Keratinocyte (primary cell): Measurements from ENCODE around the gene GANAB. TPM values are rescaled to one million over a fixed set of nuclear protein-coding genes. Genes with fewer than 3 reads are reported as not detected.

Experiments
- DNase-seq: peaks from one replicate; pipeline ENCODE4 v3.0.0-alpha.2; 2011; ENCODE audit warnings: low read depth, missing footprints, low spot score
- FAIRE-seq: peaks from 2 replicates; lab custom pipeline; 2011; peaks lifted over from hg19 to GRCh38; lab: Jason Lieb, UNC
- H2AFZ ChIP-seq: 2 replicates; pipeline ENCODE4 v1.6.0; 2012; ENCODE audit warnings: low read length, control low read depth, inconsistent platforms; ENCODE audit not compliant: control insufficient read depth
- H3K27ac ChIP-seq: 2 replicates; pipeline ENCODE4 v1.5.1; 2011; ENCODE audit warnings: low read length; ENCODE audit not compliant: control insufficient read depth, insufficient read depth
- H3K27me3 ChIP-seq: 3 replicates; pipeline ENCODE4 v1.6.0; 2011; ENCODE audit warnings: low read length; ENCODE audit not compliant: control insufficient read depth, insufficient read depth; ENCODE audit errors: extremely low read depth
- H3K36me3 ChIP-seq, 2 experiments: 2 replicates in 1 of 2; 3 replicates in 1 of 2; pipeline ENCODE4 v1.5.1; 2011; ENCODE audit warnings: low read length in 2 of 2, mild to moderate bottlenecking in 1 of 2; ENCODE audit not compliant: control insufficient read depth in 2 of 2, insufficient read depth in 2 of 2; ENCODE audit errors: extremely low read depth in 1 of 2
- H3K4me1 ChIP-seq: 3 replicates; pipeline ENCODE4 v1.5.1; 2011; ENCODE audit warnings: low read length; ENCODE audit not compliant: control insufficient read depth, insufficient read depth; ENCODE audit errors: extremely low read depth
- H3K4me2 ChIP-seq: 3 replicates; pipeline ENCODE4 v1.6.0; 2011; ENCODE audit warnings: low read depth, low read length; ENCODE audit not compliant: control insufficient read depth, insufficient read depth; ENCODE audit errors: extremely low read depth
- H3K4me3 ChIP-seq, 3 experiments: fragments of 200-600 bp in 1 of 3; sonication (generic) in 1 of 3; 2 replicates in 2 of 3; 3 replicates in 1 of 3; pipeline ENCODE4 v1.5.1; 2011 to 2016; ENCODE audit warnings: low read length in 3 of 3, mild to moderate bottlenecking in 3 of 3, control low read depth in 2 of 3, inconsistent platforms in 1 of 3, low read depth in 1 of 3, mixed read lengths in 1 of 3, mixed run types in 1 of 3, moderate library complexity in 1 of 3; ENCODE audit not compliant: control insufficient read depth in 2 of 3, insufficient read depth in 2 of 3; ENCODE audit errors: extremely low read depth in 1 of 3
- H3K79me2 ChIP-seq: 2 replicates; pipeline ENCODE4 v1.6.0; 2012; ENCODE audit warnings: low read length; ENCODE audit not compliant: control insufficient read depth, insufficient read depth
- H3K9ac ChIP-seq: 3 replicates; pipeline ENCODE4 v1.6.0; 2011; ENCODE audit warnings: low read length; ENCODE audit not compliant: control insufficient read depth, insufficient read depth; ENCODE audit errors: extremely low read depth
- H3K9me1 ChIP-seq: 3 replicates; pipeline ENCODE4 v1.6.0; 2011; ENCODE audit warnings: low read length; ENCODE audit not compliant: control insufficient read depth, insufficient read depth; ENCODE audit errors: extremely low read depth
- H3K9me3 ChIP-seq: 2 replicates; pipeline ENCODE4 v1.5.1; 2012; ENCODE audit warnings: low read depth, low read length; ENCODE audit not compliant: control insufficient read depth
- H4K20me1 ChIP-seq: 3 replicates; pipeline ENCODE4 v1.6.0; 2011; ENCODE audit warnings: low read length; ENCODE audit not compliant: control insufficient read depth, insufficient read depth; ENCODE audit errors: extremely low read depth
- CTCF ChIP-seq, 3 experiments: IDR thresholded peaks in 1 of 3; conservative IDR thresholded peaks in 1 of 3; optimal IDR thresholded peaks in 1 of 3; 2 replicates in 2 of 3; 3 replicates in 1 of 3; pipeline versions ENCODE3 to v1.5.1; 2011; ENCODE audit warnings: low read length in 3 of 3, mild to moderate bottlenecking in 3 of 3, moderate library complexity in 2 of 3, control low read depth in 1 of 3, inconsistent platforms in 1 of 3; ENCODE audit not compliant: insufficient read depth in 2 of 3; ENCODE audit errors: extremely low read depth in 1 of 3
- EZH2 ChIP-seq: IDR thresholded peaks from one replicate; pipeline ENCODE4 v1.6.1; 2012; ENCODE audit warnings: inconsistent platforms, mild to moderate bottlenecking, low read length, moderate library complexity
- dilution Hi-C: fragments of 300-500 bp; cut with MboI; formaldehyde crosslinking; loops from one replicate; pipeline ENCODE4 v1.7.0; 2020; ENCODE audit warnings: low sequenced_read_pairs; ENCODE audit not compliant: extremely low pct_ligation_motif_present
- polyA plus RNA-seq, 5 experiments: library from polyadenylated mRNA; depleted of rRNA in 3 of 5; stranded (reverse) in 3 of 5; stranded (forward) in 1 of 5; unstranded in 1 of 5; fragments of >200 nt; gene quantifications; 1 replicate in 1 of 5; 2 replicates in 3 of 5; 3 replicates in 1 of 5; pipeline versions ENCODE4 v1.2.1 to v1.2.3, GENCODE V29; 2011 to 2012; ENCODE audit warnings: missing spikeins in 2 of 5, low read depth in 1 of 5, low replicate concordance in 1 of 5

GANAB gene
- polyA plus RNA-seq, 1 donor (not counting 4 experiments of a cell fraction or from before 2014, with no cell fraction given) = 153 TPM

DNA sequence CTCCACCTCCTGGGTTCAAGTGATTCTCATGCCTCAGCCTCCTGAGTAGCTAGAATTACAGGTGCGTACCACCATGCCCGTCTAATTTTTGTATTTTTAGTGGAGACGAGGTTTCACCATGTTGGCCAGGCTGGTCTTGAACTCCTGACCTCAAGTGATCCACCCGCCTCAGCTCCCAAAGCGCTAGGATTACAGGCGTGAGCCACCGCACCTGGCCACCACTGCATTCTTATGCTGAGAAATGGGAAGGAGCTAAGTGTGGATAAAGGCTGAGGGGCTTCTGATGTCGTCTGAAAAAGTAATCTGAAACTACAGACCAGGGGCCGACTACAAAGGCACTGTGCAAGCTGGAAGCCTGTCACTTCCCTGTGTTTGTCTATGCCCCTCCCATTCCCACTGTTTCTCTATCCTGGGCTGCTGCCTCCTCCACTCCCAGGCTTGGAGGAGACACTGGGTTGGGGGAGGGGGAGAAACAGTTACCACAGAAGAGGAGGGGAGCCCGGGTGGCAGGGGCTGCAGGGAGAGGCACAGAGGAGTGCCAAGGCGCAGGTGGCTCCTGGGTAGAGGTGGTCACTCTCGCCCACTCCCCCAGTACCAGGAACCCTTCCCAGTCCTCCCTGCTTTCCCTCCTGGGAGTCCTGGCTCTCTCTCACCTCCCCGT is 41.8 kb downstream of the GANAB start:
- Histone ChIP-seq H3K27ac (no peak overlapping the region), H3K4me1 (peaks cover 5% of the 10 kb centered on the region)
- no peak for FAIRE-seq

DNA sequence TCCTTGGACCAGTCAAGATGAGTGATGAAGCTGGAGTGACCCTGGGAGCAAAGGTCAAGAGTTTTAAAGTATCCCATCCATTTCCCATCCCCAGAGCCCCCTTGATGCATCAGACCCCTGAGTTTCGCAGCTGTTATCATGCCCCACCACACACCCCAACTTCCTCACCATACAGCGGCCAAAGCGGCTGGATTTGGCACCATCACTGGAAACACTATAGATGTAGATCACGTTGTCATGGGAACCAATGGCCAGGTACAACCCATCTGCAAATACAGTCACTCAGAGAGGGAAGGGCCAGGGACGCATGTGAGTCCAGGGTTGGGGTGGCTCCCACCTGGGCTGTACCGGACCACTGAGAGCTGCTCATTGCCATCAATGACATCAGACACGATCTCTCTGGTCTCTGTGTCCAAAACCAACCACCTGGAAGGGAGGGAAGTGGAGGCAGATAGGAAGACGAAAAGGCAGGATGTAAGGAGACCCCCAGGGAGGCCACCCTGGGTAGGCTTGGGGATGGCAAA is 42.6 kb downstream of the GANAB start:
- H3K27me3 ChIP-seq = no peaks in the 10 kb centered on the region
- no peak overlapping the region for H3K9ac ChIP-seq
- FAIRE-seq (no peak), DNase-seq (no peak)
- no peak overlapping the region for H3K27ac ChIP-seq
- dilution Hi-C loops = no loop called here
- no peaks in the 10 kb centered on the region for H4K20me1 ChIP-seq
- H3K9me1 ChIP-seq = no peaks in the 10 kb centered on the region
- peaks cover 11% of the 10 kb centered on the region for H3K4me1 ChIP-seq
- no peak overlapping the region for H3K4me2 ChIP-seq
- H3K36me3 ChIP-seq = peaks cover 15% of the 10 kb centered on the region in 2 experiments
- H3K79me2 ChIP-seq = peaks cover 22% of the 10 kb centered on the region
- no peak overlapping the region for H2AFZ ChIP-seq
- H3K9me3 ChIP-seq = no peaks in the 10 kb centered on the region
- H3K4me3 ChIP-seq = no peak overlapping the region
- TF ChIP-seq EZH2 (no peak), CTCF (optimal IDR thresholded peaks at IDR 0.05 in 1 of 3, IDR thresholded peaks at IDR 0.05 in 1 of 3, conservative IDR thresholded peaks at IDR 0.05 in 1 of 3; ENCODE audit: extremely low read depth in 1 of 3, insufficient read depth in 2 of 3, low read length in 3 of 3) (no peak)

More for the DNA sequence above, 41.8 kb downstream of the GANAB start:
- Histone ChIP-seq H3K9ac (no peak overlapping the region), H3K4me3 (no peak overlapping the region), H3K36me3 (peaks cover 12 to 14% of the 10 kb centered on the region in 2 experiments), H3K4me2 (no peak overlapping the region), H3K9me1 (no peaks in the 10 kb centered on the region), H3K27me3 (no peaks in the 10 kb centered on the region), H3K9me3 (no peaks in the 10 kb centered on the region), H4K20me1 (no peaks in the 10 kb centered on the region), H3K79me2 (peaks cover 16% of the 10 kb centered on the region), H2AFZ (no peak overlapping the region)
- dilution Hi-C loops = no loop called here
- DNase-seq = no peak
- TF ChIP-seq CTCF (optimal IDR thresholded peaks at IDR 0.05 in 1 of 3, IDR thresholded peaks at IDR 0.05 in 1 of 3, conservative IDR thresholded peaks at IDR 0.05 in 1 of 3; ENCODE audit: extremely low read depth in 1 of 3, insufficient read depth in 2 of 3, low read length in 3 of 3) (no peak), EZH2 (no peak)
